MV-4-11 (cell line): ENCODE data around the gene PTCHD4.

ENCODE experiments used
- DNase-seq: peaks from one replicate; lab custom pipeline; 2025; lab: John Stamatoyannopoulos, UW

Gene PTCHD4

DNA sequence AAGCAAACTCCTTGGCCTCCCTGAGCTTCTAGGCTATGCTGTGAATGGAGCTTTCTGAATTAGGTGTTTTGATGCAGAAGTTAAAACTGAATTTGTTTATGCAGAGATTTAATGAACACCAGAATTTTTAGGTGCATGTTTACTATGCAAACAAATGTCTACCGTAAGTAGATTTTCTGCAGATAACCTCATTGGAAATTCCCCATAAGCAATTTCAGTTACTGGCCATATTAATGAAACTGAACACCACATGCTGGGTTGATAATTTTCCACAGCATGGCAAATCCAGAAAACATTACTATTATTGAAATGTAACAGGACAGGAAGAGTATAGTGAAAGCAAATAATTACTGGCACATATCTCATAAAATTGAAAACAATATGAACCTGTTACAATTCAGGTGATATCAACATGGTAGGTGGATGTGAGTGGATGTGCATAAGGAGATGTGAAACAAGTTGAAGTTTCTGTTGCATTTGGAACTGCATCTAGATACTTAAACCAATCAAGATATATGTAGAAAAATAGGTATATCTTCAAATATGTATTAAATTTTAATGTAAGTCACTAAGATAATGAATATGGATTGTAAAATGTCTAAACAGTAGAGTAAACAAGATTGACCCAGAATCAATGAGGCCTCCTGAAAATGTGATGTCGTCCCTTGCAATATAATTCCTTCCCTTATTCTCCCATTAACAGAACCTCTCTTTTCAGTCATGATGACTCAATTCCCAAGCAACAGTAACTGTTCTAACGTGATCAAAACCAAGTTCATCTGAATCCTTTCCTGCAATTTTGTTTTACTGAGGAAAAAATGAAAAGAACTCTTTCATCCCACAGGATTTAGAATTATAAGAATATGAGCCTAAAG is 11.0 kb downstream of the PTCHD4 start:
- no peak for DNase-seq

DNA sequence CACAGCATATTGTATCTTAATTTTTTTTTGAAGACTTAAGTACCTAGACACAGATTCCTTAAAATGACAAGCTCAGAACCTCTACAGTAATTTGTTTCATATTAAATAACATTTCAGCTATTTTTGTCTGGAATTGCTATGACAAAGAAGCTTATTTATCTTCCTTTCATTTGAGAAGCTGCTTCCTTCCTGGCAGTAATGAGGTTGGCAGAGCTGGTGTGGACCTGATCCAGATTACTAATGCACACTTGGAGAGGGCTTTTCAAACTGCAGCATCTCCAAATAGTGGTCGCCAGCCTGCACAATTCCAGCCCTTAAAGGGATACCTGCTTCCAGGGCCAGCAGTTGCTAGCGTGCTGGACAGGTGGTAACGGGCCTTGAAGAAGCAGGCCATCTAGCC is 12.1 kb downstream of the PTCHD4 start:
- no peak for DNase-seq

DNA sequence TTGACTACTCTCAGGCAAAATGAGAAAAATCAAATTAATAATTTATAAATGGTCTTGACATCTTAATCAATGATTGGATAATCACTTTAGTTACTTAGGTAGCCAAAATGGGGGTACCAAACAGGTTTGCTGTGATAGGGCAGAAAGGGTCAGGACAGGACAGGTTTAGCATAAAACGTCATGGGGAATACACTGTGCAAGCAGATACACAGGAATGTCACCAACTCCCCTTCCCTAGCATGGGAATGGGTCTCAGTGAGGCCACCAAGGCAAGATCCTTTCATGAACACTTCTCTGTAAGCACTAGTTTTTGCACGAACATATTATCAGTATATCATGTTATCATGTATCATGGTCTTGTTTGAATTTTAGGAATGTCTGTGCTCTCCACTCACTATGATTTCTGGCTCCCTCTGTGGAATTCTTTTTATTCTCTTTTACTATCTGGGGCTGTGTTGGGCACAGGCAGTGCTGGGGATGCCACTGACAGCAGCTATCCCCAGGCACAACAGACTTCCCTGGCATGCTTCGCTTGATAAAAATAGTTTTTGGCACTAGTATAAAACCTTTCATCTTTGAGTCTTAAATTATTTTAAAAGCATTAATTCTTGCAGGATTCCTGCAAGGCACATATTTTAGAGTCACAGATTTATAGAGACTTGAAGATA is 18.3 kb downstream of the PTCHD4 start:
- DNase-seq: no peak

DNA sequence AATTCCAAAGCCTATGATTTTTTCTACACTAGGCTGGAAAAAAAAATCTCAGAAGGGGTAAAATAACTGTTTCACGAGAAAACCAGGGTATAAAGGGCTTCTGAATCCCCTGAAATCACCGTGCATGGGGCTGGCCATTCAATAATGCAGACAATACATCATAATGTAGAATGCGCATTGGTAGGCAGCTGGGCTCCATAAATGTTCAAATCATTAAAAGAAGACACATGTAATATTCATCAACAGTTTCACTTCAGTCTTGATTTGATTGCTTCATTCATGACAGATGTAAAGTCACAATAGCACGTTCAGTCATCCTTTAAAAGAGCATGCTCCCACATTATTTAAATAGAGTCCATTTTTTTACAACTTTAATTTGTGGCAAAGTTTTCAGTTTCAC is 20.5 kb downstream of the PTCHD4 start:
- DNase-seq: no peak

DNA sequence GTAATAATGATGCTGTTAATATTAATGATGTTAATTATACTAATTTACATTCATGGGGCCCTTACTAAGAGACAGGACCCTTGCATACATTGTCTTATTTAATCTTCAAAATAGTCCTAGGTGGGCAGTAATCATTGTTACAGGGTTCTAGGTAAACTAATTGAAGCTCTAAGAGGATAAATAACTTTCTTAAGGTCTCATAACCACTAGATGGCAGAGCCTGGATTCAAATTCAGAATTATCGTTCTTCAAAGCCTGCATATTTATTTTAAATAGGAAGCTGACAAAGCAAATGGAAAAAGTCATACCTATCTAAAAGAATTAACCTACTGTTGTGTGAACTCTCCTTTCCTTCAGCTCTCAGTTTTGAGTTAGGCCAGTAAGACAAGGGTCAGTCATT is 23.5 kb downstream of the PTCHD4 start:
- no peak for DNase-seq

DNA sequence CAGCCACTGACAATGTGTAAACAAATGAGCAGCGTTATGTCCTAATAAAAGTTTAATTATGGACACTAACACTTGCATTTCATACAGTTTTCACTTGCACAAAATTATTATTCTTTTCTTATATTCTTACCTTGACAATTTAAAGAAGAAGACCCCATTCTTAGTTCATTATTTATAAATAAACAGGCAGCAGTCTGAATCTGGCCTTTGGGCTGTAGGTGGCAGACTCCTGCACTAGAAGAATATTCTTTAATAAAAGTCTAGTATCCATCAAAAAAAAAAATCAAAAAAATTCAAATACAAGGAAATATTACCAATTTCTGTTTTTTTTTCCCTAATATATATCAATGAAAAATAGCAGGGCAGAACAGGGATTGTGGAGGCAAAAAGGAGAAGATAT is 24.8 kb downstream of the PTCHD4 start:
- no peak for DNase-seq

DNA sequence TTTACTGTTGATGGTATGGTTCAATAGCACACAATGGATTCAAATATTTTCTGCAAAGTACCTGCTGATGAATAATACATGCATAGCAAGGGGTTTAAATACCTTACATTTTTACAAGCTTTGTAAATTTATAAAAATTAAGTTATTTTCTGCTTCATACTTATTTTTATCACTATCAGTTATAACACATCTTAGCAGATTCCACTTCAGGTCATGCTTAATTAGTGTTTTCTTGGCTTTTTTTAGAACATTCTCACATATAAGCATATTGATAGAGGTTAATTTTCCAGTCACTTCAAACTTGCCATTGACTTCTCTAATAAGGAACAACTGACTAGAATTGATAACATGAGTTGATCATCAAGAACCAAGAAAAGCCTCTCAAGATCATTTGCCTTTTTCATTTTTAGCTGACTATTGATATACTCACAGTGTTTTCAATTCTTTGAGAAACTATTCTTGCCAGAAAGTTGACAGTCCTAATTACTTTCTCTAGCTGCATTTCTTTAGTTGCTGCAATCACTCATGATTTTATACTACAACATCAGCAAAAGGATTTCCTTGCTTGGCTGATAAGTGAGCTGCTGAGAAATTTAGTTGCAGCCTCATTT is 25.8 kb downstream of the PTCHD4 start:
- no peak for DNase-seq

DNA sequence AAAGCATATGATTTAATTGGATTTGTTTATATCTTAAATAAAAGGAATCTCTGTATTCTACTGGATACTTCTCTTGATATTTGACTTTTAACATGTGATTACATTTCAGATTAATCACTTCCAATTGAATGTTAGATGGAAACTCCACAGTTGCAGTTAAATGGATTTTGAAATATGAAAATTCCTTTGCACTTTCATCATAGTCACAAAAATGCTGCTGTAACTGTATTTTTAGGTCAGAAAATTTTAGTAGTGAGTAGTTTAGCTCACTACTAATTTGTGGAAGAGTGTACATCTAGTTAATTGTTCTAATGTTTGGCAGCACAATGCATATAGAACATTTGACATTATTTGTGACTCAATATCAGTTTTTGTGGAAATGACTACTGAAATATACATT is 26.8 kb downstream of the PTCHD4 start:
- DNase-seq: no peak

DNA sequence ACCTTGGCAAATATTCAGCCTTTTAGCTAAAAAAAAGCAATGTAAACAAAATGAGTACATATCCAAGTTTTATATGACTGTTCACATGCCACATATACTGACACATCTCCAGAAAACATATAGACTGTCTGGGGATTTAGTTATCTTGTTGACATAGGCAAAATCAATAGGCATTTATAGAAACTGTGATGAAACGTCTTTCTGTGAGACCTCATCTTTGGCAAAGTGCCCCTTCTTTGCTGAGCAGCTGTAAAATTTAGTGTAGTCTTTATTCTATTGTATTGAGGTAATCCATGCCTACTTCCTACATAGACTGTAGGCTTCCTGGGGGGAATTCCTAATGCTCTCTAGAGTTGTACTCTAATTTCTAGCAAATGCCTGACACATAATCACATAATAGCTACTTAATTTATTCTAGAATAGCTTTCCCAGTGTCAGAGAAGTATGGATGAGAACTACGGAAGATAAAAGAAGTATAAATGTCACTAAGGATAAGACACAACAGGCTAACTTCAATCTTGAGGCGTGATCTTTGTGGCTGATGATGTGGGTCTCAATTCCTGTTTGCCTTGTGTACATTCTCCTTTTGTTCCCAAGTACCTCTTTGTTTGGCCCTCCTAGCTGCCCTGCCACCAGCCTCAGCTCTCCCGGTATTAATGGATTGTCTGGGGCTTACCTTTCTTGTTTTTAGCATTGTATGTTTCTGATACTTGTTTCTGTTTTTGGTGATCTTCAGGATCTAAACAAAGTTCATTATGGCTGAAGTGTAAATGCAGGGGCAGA is 30.6 kb downstream of the PTCHD4 start:
- DNase-seq: no peak

DNA sequence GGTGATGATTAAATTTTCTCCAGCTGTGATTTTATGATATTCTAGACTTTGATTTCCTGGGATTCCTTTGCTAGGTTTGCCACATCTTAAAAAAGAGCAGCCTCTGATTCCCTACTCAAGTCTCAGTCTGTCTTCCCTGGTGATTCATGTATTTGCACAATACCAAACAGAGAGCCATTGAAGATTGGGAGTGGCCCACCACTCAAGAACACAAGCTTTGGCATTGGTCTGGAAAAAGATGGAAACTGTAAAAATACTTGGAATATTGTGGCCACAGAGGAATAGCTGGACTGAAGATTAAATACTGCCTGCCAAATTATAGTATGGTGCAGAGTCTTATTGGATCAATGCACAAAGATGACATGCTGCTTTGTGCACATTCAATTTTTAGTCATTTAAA is 32.9 kb downstream of the PTCHD4 start:
- DNase-seq: no peak

DNA sequence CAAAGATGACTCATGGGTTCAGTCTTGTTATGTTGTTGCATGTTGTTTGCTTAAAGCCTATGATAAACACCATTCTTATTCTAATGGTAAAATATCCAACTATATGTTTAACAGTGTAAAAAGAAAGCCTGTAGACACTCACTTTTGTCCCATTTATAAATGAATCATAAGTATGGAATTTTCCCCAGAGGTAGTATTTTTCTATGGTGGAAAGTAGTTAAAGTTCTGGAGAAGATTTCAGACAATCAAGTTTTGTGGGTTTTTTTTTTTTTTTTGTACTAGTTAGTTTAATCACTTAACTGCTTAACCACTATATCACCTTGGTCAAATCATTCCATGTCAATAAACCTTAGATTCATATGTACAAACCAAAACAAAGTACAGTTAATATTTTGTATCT is 35.8 kb downstream of the PTCHD4 start:
- DNase-seq: no peak

DNA sequence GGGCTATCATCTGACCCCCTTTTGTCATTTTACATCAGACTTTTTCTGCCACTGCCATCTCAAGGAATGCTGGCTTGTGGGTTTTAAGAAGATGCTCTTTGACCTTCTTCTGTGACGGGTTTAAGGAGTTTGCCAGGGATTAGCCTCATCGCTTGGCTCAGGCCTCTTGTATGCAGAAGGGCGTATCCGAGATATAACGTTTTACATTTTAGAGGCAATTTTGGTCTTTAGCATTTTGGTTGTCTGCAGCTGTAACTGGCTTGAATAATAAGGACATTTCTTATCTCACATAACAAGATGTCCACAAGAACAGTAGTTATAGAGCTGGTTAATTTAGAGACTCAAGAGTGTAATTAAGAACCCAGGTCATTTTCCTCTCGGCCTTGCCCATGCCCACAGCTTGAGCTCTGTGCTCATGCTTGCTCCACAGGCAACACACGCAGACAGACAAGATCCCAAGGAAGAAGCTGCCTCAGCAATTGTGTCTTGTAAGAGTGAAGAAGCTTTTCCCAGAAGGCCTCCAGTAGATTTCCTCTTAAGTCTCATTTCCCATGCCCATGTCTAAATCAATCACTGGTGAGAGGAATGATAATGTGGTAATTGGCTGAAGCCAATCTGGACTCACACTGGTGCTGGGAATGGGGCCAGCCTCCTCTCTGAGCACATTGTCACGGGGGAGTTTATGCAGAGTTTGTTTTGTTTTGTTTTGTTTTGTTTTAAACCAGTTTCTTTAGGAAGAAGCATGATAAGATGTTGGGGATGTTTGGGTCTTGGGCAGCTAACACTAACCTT is 36.8 kb downstream of the PTCHD4 start:
- no peak for DNase-seq

DNA sequence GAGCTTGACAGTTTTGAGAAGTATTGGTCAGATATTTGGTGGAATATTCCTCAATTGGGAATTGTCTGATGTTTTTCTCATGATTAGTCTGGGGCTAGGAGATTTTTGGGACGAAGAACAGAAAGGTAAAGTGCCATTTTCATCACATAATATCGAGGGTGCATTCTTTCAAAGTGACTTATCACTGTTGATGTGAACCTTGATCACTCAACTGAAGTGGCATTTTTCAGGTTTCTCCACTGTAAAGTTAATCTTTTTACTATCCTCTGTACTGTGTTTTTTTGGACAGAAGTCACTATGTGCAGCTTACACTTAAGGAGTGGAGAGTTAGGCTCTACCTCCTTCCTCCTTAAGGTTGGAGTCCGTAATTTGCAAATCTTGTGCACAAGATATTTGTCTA is 39.2 kb downstream of the PTCHD4 start:
- no peak for DNase-seq

DNA sequence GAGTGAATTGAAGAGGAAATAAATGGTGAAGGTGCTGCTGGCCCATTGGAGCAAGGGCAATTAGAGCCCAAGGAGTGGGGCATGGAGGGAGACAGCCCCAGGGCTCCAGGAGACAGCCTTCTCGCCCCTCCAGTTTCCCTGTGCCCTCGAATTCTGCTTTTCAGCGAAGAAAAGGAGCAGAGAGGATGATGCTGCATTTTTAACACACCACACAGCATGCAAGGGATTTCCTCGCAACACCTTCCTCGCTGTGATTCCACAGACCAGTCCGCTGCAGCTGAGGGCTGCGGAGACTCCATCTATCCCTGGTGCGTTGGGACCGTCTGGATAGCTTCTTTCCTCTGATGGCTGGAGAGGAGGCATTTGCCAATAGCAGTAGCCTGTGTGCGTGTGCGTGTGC is 41.7 kb downstream of the PTCHD4 start:
- no peak for DNase-seq

DNA sequence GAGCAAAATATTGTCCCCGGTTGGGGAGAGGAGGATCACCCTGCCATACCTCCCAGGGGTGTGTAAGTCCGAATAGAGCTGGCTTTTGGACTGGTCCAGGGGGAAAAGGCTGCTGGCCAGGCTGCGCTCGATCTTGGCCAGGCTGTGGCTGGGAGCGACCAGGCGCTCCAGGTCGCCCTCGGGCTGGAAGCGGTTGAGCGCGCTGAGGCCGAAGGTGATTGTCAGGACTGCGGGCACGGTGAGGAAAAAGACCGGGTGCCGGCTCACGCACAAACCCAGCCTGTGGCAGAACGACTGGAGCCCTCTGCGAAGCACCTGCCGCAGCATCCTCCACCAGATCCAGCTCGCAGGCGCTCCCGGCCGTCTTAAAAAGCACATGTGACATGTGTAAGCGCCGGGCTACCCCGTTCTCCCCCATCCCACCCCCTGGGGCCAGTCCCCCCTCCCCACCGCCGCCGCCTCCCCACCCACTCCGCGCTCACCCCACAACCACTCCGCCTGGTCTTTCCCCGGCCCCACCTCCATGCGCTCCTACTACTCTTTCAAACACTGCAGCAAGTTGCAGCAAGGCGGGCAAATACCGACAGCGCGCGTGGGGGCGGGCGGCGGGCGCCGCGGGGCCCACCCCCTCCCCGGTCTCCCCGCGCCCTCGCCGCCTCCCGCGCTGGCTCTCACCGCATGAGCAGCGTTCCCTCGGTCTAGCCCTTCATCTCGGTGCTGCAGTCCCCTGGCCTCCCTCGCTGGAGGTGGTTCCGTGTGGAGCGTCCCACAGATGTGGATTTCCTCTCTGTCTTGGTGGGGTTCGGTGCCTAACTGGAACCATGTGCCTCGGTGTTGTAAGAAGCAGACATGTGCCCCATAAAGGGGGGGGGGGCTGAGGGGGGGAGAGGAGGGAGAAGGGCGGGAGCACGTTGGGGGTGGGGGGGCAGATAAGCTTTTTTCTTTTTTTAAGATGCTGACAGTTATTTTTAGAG is 42.4 kb downstream of the PTCHD4 start:
- DNase-seq: no peak

DNA sequence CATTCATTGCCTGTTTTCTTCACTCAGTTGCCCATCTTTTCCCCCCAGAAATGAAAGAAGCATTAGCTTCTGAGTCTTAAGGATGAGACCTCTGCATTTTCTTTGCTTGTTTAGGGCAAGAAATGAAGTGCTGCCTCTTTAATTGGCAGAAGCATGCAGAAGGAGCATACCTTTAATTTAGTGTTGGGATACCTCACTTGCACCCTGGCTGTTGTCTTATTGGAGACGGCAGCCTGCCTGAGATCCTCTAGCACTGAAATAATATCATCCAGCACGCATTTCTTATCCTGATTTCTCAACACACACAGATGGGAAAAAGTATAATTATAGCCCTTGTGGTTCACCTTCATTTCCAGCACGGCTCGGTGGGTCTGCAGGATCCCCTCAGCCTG is 43.1 kb downstream of the PTCHD4 start:
- DNase-seq: no peak

DNA sequence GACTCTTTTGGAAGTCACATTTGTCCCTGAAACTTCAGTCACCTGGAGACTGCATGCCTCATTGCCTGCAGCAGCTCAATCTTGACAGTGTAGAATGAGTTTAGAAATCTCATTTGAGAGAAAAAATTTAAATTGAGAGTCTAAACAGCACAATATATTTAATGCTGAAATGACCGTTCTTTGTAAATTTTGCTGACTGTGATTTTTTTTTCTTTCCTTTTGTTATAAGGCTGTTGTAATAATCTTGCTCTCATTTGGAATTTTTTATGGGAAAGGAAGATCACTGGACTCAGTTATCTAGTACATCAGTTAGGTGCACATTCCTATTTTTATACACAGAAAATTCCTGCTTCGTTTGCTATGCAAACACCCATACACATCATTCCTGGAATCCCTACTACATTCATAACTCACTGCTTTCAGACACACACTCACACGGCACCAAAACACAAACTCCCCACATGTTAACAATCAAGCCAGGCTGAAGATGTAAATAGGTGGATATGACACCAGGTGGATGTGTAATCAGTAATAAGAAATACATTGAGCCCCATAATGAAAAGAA is 43.8 kb downstream of the PTCHD4 start:
- no peak for DNase-seq

DNA sequence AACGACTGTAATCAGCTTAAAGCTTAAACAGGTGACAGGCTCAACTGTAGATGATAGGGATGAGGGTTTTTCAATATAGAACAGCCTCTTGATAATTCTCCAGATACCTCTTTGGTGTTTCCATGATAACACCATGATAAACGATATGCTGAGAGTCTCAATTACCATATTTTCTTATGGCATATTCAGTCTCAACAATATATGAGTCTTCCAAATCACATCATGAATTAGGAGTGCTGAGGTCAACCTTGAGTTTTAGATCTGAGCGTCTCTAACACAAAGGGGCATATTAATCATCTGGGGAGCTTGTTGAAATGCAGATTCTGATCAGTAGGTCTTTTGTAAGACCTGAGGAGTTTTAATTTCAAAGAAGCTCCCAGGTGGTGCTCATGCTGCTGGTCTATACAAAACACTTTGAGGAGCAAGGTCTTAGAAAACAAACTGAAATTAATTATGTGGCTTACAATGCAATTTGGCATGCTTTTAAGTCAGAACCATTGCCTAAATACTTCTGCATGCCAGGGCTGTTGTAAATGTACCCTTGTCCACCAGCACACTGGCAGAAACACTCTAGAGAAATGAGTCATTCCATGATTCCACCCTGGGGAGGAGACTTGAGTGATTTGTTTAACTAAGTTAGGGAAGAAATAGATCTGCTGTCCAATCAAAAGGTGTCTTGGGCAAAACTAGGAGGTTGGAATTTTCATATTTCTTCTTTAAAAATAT is 49.6 kb downstream of the PTCHD4 start:
- peak; percentile 7 for DNase-seq
